ENCODE measurements around the gene KSR2. TPM values are rescaled to one million over a fixed set of nuclear protein-coding genes. Genes with fewer than 3 reads are reported as not detected.
A peak's percentile ranks its signal among the peaks of the same experiment; 100 is the strongest.

KSR2 gene
- total RNA-seq, 1 donor from 2014 or later, result 0.10 TPM

- no peak for DNase-seq
Observed at GRCh38 chr12:117577122-117577657, 391.6 kb downstream of the KSR2 start.

- no peak for DNase-seq
Observed at GRCh38 chr12:117576053-117576452, 392.7 kb downstream of the KSR2 start.

GRCh38 chr12:117574655-117575054, 394.1 kb downstream of the KSR2 start:
- no peak for DNase-seq

GRCh38 chr12:117572755-117573154, 396.0 kb downstream of the KSR2 start:
- DNase-seq, result no peak

GRCh38 chr12:117571321-117571720, 397.5 kb downstream of the KSR2 start:
- DNase-seq, result no peak

- no peak for DNase-seq
Observed at GRCh38 chr12:117570608-117571007, 398.2 kb downstream of the KSR2 start.

GRCh38 chr12:117567644-117568216, 401.1 kb downstream of the KSR2 start:
- DNase-seq, result no peak

- peak; percentile 12 for DNase-seq
Observed at GRCh38 chr12:117564881-117565280, 403.9 kb downstream of the KSR2 start.

GRCh38 chr12:117563706-117564105, 405.1 kb downstream of the KSR2 start:
- DNase-seq, result no peak

GRCh38 chr12:117563007-117563406, 405.8 kb downstream of the KSR2 start:
- no peak for DNase-seq

GRCh38 chr12:117561990-117562389, 406.8 kb downstream of the KSR2 start:
- DNase-seq, result no peak

- DNase-seq, result no peak
Observed at GRCh38 chr12:117559978-117560377, 408.8 kb downstream of the KSR2 start.

- no peak for DNase-seq
Observed at GRCh38 chr12:117555889-117556288, 412.9 kb downstream of the KSR2 start.

- peak; percentile 7 for DNase-seq
Observed at GRCh38 chr12:117552971-117553370, 415.8 kb downstream of the KSR2 start.

GRCh38 chr12:117551665-117552064, 417.1 kb downstream of the KSR2 start:
- DNase-seq, result no peak

GRCh38 chr12:117547209-117547608, 421.6 kb downstream of the KSR2 start:
- DNase-seq, result no peak

- no peak for DNase-seq
Observed at GRCh38 chr12:117545216-117545615, 423.6 kb downstream of the KSR2 start.

GRCh38 chr12:117540011-117540410, 428.8 kb downstream of the KSR2 start:
- DNase-seq, result no peak

- DNase-seq, result no peak
Observed at GRCh38 chr12:117538926-117539325, 429.9 kb downstream of the KSR2 start.

GRCh38 chr12:117538032-117538690, 430.6 kb downstream of the KSR2 start:
- DNase-seq, result no peak

GRCh38 chr12:117533687-117534086, 435.1 kb downstream of the KSR2 start:
- peak; percentile 49 for DNase-seq

- DNase-seq, result no peak
Observed at GRCh38 chr12:117530796-117531195, 438.0 kb downstream of the KSR2 start.

- peak; percentile 51 for DNase-seq
Observed at GRCh38 chr12:117528538-117528937, 440.3 kb downstream of the KSR2 start.

GRCh38 chr12:117527479-117527855, 441.3 kb downstream of the KSR2 start:
- peak; percentile 54 for DNase-seq

Data from tongue (tissue), 2 donors.